Nephron progenitor cell (in vitro differentiated cells): ENCODE results near the gene SNCAIP.

Source experiments
- DNase-seq: peaks from one replicate; pipeline ENCODE4 v3.0.0; 2021
- H3K27ac Mint-ChIP-seq: 2 replicates; pipeline ENCODE4 v1.8.0; 2021; ENCODE audit warnings: mild to moderate bottlenecking, moderate library complexity, mixed read lengths
- H3K27me3 Mint-ChIP-seq: 2 replicates; pipeline ENCODE4 v1.8.0; 2021; ENCODE audit warnings: mild to moderate bottlenecking, low read depth, mixed read lengths; ENCODE audit not compliant: poor library complexity
- H3K36me3 Mint-ChIP-seq: 2 replicates; pipeline ENCODE4 v1.8.0; 2021; ENCODE audit warnings: low read depth, mixed read lengths
- H3K4me1 Mint-ChIP-seq: 2 replicates; pipeline ENCODE4 v1.8.0; 2021; ENCODE audit warnings: mixed read lengths
- H3K4me3 Mint-ChIP-seq: 2 replicates; pipeline ENCODE4 v1.8.0; 2021; ENCODE audit warnings: mild to moderate bottlenecking, moderate library complexity, mixed read lengths
- H3K9me3 Mint-ChIP-seq: 2 replicates; pipeline ENCODE4 v1.8.0; 2021; ENCODE audit warnings: mild to moderate bottlenecking, moderate library complexity, mixed read lengths
- CTCF ChIP-seq: fragments of 200-600 bp; sonication (generic); IDR thresholded peaks from 2 replicates; pipeline ENCODE4 v1.5.0; 2021; ENCODE audit warnings: antibody characterized with exemption

Gene SNCAIP

DNA sequence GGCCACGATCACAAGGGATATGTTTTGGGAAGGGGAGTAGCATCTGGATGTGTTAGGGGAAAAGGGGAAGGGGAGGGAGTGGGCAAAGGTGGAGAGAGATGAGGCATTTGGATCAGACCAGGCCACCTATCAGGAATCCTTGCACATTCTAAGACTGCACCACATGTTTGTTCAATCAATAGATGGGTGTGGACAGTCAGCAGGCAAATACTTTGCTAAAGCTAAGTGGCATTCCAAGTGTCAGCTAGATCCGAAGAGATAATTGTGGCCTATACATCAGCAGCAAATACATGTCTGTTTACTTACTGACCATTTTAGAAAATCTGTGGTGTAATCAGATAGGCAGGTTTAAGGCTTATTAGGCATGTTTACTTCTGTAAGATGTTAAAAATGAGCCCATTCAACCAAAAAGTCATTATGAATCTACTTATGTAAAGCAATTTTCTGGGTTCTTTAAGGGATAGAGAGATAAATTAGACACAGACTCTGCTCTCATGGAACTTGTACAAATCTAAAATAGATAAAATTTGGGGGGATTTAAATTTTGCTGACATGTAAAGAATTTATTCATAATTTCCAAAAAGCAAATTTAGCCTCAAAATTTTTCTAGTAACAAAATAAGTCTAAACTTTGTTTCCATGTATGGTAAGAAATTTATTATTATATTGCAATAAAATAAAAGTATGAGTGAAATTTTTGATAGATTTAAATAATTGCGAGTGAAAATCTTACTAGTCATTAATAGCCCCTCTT, 107.3 kb downstream of the SNCAIP start:
- peaks cover 7% of the 10 kb centered on the region for H3K36me3 Mint-ChIP-seq
- no peak for DNase-seq
- no peaks in the 10 kb centered on the region for H3K9me3 Mint-ChIP-seq
- H3K27ac Mint-ChIP-seq = no peak overlapping the region
- peaks cover 11% of the 10 kb centered on the region for H3K27me3 Mint-ChIP-seq
- TF ChIP-seq CTCF = no peak
- no peak overlapping the region for H3K4me3 Mint-ChIP-seq
- H3K4me1 Mint-ChIP-seq = peaks cover 25% of the 10 kb centered on the region

DNA sequence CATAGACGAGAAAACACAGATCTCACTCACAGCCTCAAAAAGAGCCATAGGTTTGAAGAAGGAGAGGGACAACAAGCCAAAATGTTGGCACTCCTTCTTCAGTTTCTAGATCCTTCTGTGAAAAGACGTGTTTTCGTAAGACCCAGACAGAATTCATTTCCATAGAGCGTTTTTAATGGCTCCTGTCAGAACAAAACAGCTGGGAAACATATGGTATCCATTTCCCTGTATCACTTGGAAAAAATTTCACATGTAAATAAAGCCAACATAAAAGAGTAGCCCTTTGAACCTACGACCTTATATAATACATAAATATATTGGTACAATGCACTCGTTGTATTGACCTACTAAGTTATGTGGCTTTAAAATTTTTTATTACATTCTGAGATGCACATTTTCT, 108.1 kb downstream of the SNCAIP start:
- no peaks in the 10 kb centered on the region for H3K9me3 Mint-ChIP-seq
- no peak overlapping the region for H3K27ac Mint-ChIP-seq
- peaks cover 7% of the 10 kb centered on the region for H3K36me3 Mint-ChIP-seq
- peaks cover 17% of the 10 kb centered on the region for H3K4me1 Mint-ChIP-seq
- peaks cover 11% of the 10 kb centered on the region for H3K27me3 Mint-ChIP-seq
- H3K4me3 Mint-ChIP-seq = no peak overlapping the region
- DNase-seq = no peak
- no peak for TF ChIP-seq CTCF

- no peak for DNase-seq
- no peak overlapping the region for H3K27ac Mint-ChIP-seq
- H3K4me1 Mint-ChIP-seq = peaks cover 12% of the 10 kb centered on the region
- no peaks in the 10 kb centered on the region for H3K9me3 Mint-ChIP-seq
- peaks cover 11% of the 10 kb centered on the region for H3K27me3 Mint-ChIP-seq
- peaks cover 7% of the 10 kb centered on the region for H3K36me3 Mint-ChIP-seq
- no peak overlapping the region for H3K4me3 Mint-ChIP-seq
- no peak for TF ChIP-seq CTCF
Measured at GRCh38 chr5:122420537-122421236, 108.7 kb downstream of the SNCAIP start.

DNA sequence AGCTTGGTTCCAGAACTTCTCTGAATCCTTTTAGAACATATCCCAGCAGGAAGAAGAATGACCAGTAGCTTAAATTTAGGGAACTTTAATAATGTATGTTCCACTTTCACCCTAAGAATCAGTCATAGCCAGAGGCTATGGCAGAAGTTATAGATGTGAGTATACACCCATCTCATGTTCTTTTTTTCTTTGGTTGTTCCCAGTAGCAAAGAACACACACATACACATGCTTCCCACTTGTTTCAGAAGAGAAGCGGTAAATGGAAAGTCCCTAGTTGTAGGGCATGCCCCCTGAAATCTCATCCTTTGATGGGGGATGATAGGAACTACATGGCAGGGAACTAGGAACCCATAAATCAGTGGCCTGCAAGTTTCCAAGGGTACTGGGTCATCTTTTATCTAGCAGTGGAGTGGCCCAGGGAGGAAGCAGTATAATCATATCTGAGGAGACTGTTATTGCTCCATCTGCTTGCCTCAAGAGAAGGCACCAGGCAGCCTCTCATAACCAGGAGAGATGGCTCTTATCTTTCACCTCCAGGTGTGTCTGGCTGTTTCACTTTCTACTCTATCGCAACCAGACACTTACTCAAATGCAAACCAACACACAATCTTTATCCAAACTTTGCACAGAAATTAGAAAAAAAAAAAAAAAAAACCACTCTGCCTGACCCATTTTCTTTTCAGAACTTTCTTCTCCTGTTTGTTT, 109.5 kb downstream of the SNCAIP start:
- no peak for DNase-seq
- peaks cover 12% of the 10 kb centered on the region for H3K4me1 Mint-ChIP-seq
- H3K9me3 Mint-ChIP-seq = no peaks in the 10 kb centered on the region
- TF ChIP-seq CTCF = no peak
- peaks cover 7% of the 10 kb centered on the region for H3K36me3 Mint-ChIP-seq
- H3K27me3 Mint-ChIP-seq = peaks cover 11% of the 10 kb centered on the region
- peak overlapping the region; percentile 74 for H3K27ac Mint-ChIP-seq
- no peak overlapping the region for H3K4me3 Mint-ChIP-seq

DNA sequence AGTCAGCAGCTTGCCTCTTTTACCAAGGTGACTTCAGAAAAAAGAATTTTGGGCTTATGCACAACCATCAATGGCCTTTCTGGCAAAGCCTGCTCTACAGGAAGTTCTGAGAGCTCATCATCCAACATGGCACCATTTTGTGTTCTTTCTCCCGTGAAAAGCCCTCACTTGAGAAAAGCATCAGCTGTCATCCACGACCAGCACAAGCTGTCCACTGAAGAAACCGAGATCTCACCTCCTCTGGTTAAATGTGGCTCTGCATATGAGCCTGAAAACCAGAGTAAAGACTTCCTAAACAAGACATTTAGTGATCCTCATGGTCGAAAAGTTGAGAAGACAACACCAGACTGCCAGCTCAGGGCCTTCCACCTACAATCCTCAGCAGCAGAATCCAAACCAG, 111.2 kb downstream of the SNCAIP start:
- Mint-ChIP-seq H3K27ac (no peak overlapping the region), H3K9me3 (no peaks in the 10 kb centered on the region), H3K4me1 (peaks cover 12% of the 10 kb centered on the region), H3K4me3 (no peak overlapping the region), H3K36me3 (peaks cover 7% of the 10 kb centered on the region), H3K27me3 (peaks cover 8% of the 10 kb centered on the region)
- no peak for DNase-seq
- TF ChIP-seq CTCF = no peak
